GM12801 (cell line): ENCODE data around the gene TTLL11.

Source experiments
- TF ChIP-seq, protein P1 (sequence below): IDR thresholded peaks from one replicate; pipeline ENCODE4 v1.5.1; 2011; ENCODE audit warnings: control low read depth; ENCODE audit not compliant: insufficient read length; ENCODE audit errors: extremely low read depth

TTLL11 gene

GRCh38 chr9:121976751-121977150 is 116.4 kb downstream of the TTLL11 start:
- TF ChIP-seq, protein P1, sequence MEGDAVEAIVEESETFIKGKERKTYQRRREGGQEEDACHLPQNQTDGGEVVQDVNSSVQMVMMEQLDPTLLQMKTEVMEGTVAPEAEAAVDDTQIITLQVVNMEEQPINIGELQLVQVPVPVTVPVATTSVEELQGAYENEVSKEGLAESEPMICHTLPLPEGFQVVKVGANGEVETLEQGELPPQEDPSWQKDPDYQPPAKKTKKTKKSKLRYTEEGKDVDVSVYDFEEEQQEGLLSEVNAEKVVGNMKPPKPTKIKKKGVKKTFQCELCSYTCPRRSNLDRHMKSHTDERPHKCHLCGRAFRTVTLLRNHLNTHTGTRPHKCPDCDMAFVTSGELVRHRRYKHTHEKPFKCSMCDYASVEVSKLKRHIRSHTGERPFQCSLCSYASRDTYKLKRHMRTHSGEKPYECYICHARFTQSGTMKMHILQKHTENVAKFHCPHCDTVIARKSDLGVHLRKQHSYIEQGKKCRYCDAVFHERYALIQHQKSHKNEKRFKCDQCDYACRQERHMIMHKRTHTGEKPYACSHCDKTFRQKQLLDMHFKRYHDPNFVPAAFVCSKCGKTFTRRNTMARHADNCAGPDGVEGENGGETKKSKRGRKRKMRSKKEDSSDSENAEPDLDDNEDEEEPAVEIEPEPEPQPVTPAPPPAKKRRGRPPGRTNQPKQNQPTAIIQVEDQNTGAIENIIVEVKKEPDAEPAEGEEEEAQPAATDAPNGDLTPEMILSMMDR, result no peak

DNA sequence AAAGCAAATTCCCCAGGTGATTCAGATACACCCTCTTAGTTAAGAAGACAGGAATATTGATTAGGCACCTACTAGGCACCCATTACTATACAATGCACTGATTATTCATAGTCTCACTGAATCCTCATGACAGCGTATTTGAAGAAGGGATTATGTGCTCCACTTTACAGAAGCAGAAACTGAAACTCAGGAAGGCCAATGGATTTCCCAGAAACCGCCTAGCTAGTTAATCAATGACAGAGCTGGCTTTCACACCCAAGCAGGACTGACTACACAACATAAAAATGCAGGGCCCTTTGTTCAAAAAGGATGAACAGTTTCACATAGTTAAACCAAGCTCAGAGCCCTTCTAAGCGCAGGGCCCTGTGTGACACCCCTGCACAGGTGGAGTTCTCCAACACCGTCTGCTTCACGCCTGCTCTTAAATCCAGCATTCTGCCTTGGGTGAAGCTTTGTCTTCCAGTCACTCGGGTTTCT is 117.3 kb downstream of the TTLL11 start:
- TF ChIP-seq, protein P1, result no peak

- TF ChIP-seq, protein P1, result no peak
Measured at GRCh38 chr9:121974421-121974820, 118.7 kb downstream of the TTLL11 start.

DNA sequence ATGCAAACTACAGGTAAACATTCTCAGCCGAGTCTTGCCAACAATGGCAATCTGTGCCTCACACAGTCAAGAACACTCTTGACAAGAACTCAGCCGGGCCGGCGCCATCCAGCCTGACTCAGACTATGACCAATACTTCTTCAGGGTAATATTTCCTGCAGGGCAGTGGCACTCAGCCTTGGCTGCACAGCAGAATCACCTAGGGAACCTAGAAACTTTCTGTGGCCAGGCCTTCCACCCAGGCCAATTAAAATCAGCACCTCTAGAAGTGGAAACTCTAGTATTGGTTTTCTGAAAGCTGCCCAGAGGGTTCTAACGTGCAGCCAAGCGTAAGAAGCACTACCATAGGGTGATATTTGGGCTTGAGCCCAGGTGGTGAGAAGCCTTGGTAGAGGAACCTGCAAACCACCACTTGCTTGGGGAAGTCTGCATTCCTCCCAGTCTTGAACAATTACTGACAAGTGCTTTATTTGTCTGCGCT is 120.6 kb downstream of the TTLL11 start:
- TF ChIP-seq, protein P1, result no peak

GRCh38 chr9:121968056-121968455 is 125.1 kb downstream of the TTLL11 start:
- TF ChIP-seq, protein P1, result no peak

DNA sequence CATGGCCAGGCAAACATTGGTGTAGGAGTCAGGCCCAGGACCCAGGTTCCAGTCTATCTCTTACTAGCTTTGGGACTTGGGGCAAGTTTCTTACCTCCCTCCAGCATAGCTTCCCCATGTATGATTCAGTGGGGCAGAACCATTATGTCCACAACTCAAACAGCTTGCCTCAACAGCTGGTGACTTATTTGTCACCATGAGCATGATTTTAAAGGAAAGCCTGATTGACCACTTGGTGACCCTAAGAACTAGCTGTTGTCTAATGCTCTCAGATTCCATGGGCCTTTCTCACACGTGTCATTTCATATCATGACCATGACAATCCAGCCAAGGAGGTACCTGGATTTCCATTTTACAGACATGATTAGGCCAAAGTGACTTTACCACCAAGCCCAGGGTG is 126.4 kb downstream of the TTLL11 start:
- TF ChIP-seq, protein P1, result no peak

DNA sequence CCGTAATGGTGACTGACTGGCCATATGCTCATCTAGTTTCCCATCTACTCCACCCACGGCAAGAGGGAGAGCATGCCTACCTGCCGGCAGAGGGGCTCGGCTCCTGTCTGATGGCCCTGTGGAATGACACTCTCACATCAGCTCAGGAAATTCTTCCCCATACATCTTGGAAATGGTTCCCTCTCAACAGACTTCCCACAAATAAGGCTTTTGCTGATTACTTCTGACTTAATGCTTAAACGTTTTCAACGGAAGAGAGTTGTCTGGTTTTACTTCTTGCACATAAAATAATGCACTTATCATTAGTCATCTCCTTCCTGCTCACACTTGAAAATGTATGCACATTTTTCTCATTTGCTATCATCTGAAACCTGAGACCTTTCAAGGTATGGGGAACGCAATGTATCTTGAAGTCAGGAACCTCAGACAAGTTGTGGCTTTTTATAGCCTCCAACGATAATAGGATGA is 129.5 kb downstream of the TTLL11 start:
- TF ChIP-seq, protein P1, result no peak
